ENCODE measurements around the gene NT5C2. TPM values are rescaled to one million over a fixed set of nuclear protein-coding genes. Genes with fewer than 3 reads are reported as not detected.

The NT5C2 gene
- total and polyA plus RNA-seq, 10 donors: 21.7 to 115 (median 89.6) TPM

DNA sequence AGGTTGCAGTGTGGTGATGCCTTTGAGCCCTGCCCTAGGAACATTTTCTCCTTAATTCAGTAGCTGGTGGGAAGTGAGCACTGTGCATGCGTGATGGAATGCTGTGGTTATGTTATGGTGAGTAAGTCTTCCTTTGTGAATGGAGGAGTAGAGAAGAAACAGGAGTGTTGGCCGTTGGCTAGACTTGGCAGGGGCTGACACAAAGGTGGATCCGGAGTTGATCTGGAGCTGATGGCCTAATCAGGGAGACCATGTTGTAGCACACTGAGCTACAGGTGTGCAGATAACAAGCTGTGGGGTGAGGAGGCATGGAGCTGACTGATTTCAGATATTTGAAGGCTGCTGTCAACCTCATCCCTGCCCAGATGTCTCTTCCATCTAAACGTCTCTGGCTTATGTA is 152.7 kb downstream of the NT5C2 start:
- no peak overlapping the region for H3K27ac ChIP-seq
- no peak for DNase-seq
- 86 to 94% (median 89%) methylated on average over 4 of the region's 4 CpGs for WGBS, 5 donors
- H3K36me3 ChIP-seq: no peaks in the 10 kb centered on the region
- intact Hi-C loops (cut with DNase I; ENCODE audit: low total_unique reads): no loop called here
- TF ChIP-seq, protein P1, sequence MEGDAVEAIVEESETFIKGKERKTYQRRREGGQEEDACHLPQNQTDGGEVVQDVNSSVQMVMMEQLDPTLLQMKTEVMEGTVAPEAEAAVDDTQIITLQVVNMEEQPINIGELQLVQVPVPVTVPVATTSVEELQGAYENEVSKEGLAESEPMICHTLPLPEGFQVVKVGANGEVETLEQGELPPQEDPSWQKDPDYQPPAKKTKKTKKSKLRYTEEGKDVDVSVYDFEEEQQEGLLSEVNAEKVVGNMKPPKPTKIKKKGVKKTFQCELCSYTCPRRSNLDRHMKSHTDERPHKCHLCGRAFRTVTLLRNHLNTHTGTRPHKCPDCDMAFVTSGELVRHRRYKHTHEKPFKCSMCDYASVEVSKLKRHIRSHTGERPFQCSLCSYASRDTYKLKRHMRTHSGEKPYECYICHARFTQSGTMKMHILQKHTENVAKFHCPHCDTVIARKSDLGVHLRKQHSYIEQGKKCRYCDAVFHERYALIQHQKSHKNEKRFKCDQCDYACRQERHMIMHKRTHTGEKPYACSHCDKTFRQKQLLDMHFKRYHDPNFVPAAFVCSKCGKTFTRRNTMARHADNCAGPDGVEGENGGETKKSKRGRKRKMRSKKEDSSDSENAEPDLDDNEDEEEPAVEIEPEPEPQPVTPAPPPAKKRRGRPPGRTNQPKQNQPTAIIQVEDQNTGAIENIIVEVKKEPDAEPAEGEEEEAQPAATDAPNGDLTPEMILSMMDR (IDR thresholded peaks at IDR 0.05 in 8 of 11, conservative IDR thresholded peaks at IDR 0.05 in 3 of 11): no peak
- TF ChIP-seq POLR2AphosphoS5 (IDR thresholded peaks at IDR 0.05) (no peak), POLR2A (IDR thresholded peaks at IDR 0.05) (no peak)
- H3K9me3 ChIP-seq: no peaks in the 10 kb centered on the region
- H3K4me1 ChIP-seq: no peaks in the 10 kb centered on the region
- no peak overlapping the region for H3K4me3 ChIP-seq
- H3K27me3 ChIP-seq (replicated peaks in 1 of 7): no peaks in the 10 kb centered on the region

DNA sequence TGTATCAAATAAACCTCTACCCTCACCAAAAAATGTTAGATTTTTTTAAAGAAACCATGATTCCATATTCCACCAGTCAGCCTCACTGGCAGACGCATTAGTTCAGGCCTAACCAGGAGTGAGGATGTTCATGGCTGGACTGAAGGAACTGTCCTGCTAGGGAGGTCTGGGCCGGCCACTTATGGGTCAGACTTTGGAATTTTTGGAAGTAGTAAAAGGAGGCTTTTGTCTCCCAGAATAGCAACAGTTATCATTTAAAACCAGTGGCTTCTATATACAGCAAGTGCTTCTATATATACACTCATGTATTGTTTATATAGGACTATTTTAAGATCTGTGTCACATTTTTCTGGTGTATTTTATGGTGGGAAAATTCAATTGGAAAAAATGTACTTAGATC is 154.5 kb downstream of the NT5C2 start:
- Histone ChIP-seq H3K4me1 (no peaks in the 10 kb centered on the region), H3K27ac (no peak overlapping the region), H3K4me3 (no peak overlapping the region), H3K36me3 (no peaks in the 10 kb centered on the region), H3K27me3 (replicated peaks in 1 of 7) (no peaks in the 10 kb centered on the region), H3K9me3 (no peaks in the 10 kb centered on the region)
- 74 to 93% (median 89%) methylated on average over 2 of the region's 2 CpGs for WGBS, 5 donors
- intact Hi-C loops (cut with DNase I; ENCODE audit: low total_unique reads): no loop called here
- TF ChIP-seq POLR2A (IDR thresholded peaks at IDR 0.05) (no peak), POLR2AphosphoS5 (IDR thresholded peaks at IDR 0.05) (no peak)
- TF ChIP-seq, protein P1 (IDR thresholded peaks at IDR 0.05 in 8 of 11, conservative IDR thresholded peaks at IDR 0.05 in 3 of 11): no peak
- no peak for DNase-seq

Other genes starting within 250 kb of the NT5C2 start
- gene RPEL1, start 52.6 kb upstream of the NT5C2 start, total RNA-seq: under 1 TPM in 1 of 7 donors, not detected in 6; 0.23 TPM
- not detected for gene RPEL1, start 52.6 kb upstream of the NT5C2 start, polyA plus RNA-seq
- gene INA, start 83.9 kb upstream of the NT5C2 start, total RNA-seq: not detected
- under 1 TPM; 0.02 to 0.09 (median 0.03) TPM for gene INA, start 83.9 kb upstream of the NT5C2 start, polyA plus RNA-seq
- gene PCGF6, start 157.9 kb upstream of the NT5C2 start, total RNA-seq: 10 to 100 TPM in 3 of 7 donors, 1 to 10 TPM in 4; 7.1 to 11.3 (median 9.2) TPM
- gene PCGF6, start 157.9 kb upstream of the NT5C2 start, polyA plus RNA-seq: 1 to 10 TPM; 6.0 to 7.2 (median 6.8) TPM
- 1 to 10 TPM; 4.0 to 7.7 (median 4.7) TPM for gene TAF5, start 174.7 kb upstream of the NT5C2 start, total RNA-seq
- gene TAF5, start 174.7 kb upstream of the NT5C2 start, polyA plus RNA-seq: 1 to 10 TPM; 2.3 to 2.9 (median 2.5) TPM
- 100 to 1,000 TPM; 111 to 244 (median 137) TPM for gene ATP5MK, start 203.2 kb upstream of the NT5C2 start, total RNA-seq
- 100 to 1,000 TPM; 423 to 528 (median 519) TPM for gene ATP5MK, start 203.2 kb upstream of the NT5C2 start, polyA plus RNA-seq
- gene PDCD11, start 203.4 kb upstream of the NT5C2 start, total RNA-seq: 10 to 100 TPM; 21.1 to 41.9 (median 25.2) TPM
- 10 to 100 TPM; 13.9 to 21.2 (median 20.4) TPM for gene PDCD11, start 203.4 kb upstream of the NT5C2 start, polyA plus RNA-seq